Stimulated activated naive CD4-positive, alpha-beta T cell (primary cell): ENCODE results near the gene KRTAP5-9.
"Not testable (repeated sequence)": the region's sequence is repeated elsewhere in the genome, so short reads cannot be mapped to it uniquely, and the experiment has no call there.

Source experiments
- DNase-seq, 6 experiments: peaks; one replicate each; lab custom pipeline; 2025; lab: John Stamatoyannopoulos, UW

Gene KRTAP5-9

DNA sequence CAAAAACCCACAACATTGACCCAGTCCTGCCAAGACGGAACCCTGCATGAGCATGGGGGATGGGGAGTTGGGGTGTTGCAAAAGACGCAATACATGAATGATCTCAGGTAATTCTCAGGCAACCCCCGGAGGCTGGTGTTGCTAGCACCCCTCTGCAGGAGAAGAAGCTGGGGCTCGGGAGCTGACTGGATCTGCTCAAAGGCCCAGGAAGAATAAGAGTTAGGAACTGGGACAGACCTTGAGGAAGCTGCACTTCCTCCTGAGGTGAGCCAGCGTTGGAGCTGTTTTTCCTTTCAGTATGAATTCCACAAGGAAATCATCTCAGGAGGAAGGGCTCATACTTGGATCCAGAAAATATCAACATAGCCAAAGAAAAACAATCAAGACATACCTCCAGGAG, at the start of gene KRTAP5-9:
Gene KRTAP5-9, plus strand, starts transcription at position 301 of the 400 bp plus-strand sequence. CDS start 238 bp downstream, outside the sequence.
- no peak for DNase-seq

DNA sequence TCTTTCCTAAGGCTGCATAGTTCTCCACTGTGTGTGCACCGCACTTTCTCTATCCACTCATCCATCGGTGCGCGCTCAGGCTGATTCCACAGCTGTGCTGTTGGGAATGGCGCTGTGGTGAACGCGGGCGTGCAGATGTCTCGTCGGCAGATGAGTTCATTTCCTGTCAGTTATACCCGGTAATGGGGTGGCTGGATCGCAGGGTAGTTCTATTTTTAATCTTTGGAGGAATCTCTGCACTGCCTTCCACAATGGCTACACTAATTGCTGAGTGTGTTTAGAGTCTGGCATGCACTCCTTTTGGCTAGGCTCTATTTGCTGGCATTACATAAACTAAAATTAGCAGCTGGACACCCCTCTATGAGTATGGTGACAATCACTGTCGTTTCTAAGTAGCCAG, 49.1 kb upstream of the KRTAP5-9 start:
- no peak for DNase-seq

DNA sequence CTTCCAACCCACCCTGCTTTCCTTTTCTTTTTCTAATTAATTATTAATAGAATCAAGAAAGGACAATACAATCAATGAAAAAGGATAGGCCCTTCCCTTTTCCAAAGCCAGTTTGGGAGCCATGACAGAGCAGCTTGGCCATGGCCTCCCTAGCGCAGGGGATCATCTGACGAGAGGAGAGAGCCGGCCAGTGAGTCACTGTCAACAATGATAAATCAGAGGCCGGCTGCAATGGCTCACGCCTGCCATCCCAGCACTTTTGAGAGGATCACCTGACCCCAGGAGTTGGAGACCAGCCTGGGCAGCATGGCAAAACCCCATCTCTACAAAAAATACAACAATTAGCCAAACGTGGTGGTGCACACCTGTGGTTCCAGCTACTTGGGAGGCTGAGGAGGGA, 48.7 kb upstream of the KRTAP5-9 start:
- DNase-seq, result no peak

GRCh38 chr11:71500601-71501021, 47.6 kb upstream of the KRTAP5-9 start:
- DNase-seq, result no peak

- no peak for DNase-seq
Measured at GRCh38 chr11:71501071-71501985, 46.9 kb upstream of the KRTAP5-9 start.

DNA sequence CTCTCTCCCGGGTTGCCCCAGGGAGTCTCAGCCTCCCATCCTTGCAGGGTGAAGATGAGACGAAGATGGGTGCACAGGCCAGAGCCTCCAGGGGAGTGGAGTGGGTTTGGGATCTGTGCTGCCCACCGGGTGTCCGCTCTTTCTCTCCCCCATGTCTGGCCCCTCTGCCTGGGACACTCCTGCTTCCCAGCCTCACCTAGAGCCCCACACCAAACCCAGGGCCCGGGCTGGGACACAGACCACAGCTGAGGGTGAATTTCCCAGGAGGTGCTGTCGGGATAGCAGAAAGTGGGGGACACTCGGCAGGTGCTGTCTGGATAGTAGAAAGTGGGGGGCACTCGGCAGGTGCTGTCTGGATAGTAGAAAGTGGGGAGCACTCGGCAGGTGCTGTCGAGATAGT, 46.2 kb upstream of the KRTAP5-9 start:
- DNase-seq, result no peak

DNA sequence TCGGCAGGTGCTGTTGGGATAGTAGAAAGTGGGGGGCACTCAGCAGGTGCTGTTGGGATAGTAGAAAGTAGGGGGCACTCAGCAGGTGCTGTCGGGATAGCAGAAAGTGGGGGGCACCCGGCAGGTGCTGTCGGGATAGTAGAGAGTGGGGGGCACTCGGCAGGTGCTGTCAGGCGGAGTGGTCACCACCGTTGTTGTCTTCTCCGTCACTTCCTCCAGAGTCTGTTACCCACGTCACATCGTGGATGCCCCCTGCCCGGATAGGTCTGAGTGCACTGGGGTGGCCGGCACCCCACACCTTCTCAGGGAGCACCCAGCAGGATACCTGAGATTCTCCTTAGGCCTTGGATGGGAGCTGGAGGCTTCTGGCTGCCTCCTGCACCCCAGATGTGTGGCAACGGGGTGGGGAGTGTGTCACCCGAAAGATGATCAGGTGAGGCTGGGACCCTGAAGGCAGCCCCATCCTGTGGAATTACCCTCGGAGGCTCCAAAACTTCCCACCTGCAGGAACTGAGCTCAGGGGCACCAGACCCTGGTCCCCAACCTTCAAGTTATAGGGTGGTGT, 45.3 kb upstream of the KRTAP5-9 start:
- DNase-seq, result no peak

DNA sequence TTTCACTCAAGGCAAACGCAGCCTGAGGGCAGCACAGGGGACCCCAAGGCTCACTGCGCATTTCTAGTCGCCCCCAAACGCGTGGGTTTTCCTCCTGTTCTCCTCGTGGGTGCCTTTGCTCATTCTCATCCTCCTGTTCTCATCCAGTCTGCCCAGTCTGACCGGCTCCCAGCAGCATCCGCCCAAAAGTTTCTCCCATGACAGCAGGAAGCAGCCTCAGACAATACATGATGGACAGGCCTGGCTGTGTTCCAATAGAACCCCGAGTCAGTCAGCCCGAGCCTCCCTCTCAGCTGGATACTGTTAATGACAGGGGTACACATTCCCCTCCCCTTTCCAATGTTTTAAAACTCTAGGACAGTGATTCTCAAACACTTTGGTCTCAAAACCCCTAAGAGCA, 43.7 kb upstream of the KRTAP5-9 start:
- no peak for DNase-seq

GRCh38 chr11:71505001-71505400, 43.2 kb upstream of the KRTAP5-9 start:
- DNase-seq, result no peak

DNA sequence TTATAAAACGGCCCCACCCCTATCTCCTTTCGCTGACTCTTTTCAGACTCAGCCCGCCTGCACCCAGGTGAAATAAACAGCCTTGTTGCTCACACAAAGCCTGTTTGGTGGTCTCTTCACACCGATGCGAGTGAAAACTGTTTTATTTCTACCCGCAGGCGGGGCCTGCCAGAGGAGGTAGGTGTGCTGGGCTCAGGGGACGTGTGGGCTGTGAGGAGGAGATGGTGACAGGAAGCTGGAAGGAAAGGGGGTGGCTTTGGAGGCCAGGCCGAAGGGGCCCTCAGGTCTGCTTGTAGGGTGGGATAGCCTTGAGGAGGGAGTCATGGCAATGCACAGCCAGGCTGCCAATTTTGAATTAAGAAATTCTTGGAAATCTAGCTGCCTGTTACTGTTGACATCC, 42.4 kb upstream of the KRTAP5-9 start:
- no peak for DNase-seq

DNA sequence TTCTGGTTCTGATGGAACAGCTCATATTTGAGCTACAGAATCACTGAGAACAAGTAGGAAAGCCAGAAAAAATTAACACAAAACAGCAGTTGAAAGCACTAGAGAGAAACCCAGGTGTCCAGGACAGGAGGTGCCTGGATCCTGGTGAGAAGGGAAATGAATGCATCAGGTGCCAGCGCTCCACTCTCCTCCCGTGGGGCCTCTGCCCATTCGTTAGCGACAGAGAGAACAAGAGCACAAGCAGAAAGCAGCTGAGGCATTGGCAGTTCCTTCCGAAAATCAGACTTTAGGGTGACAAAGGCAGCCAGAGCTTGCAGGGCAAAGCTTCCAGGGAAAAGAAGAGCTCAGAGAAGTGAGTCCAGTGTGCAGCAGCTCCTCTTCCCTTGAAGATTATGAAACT, 41.1 kb upstream of the KRTAP5-9 start:
- no peak for DNase-seq

- no peak for DNase-seq
Measured at GRCh38 chr11:71518506-71519471, 29.4 kb upstream of the KRTAP5-9 start.

- DNase-seq, result no peak
Measured at GRCh38 chr11:71519546-71519945, 28.7 kb upstream of the KRTAP5-9 start.

- no peak for DNase-seq
Measured at GRCh38 chr11:71525188-71525937, 22.9 kb upstream of the KRTAP5-9 start.

DNA sequence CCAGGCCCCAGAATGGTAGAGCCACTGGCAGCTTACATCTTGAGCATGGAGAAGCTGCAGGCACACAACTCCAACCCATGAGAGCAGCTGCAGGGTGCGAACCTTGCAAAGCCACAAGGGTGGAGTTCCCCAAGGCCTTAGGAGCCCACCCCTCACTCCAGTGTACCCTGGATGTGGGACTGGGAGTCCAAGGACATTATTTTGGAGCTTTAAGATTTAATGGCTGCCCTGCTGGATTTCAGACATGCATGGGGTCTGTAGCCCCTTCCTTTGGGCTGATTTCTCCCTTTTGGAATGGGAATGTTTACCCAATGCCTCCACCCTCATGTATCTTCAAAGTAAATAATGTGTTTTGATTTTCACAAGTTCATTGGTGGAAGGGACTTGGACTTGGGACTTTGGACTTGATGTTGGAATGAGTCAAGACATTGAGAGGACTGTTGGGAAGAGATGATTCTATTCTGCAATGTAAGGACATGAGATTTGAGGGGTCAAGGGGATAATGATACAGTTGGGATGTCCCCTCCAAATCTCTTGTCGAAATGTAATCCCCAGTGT, 22.2 kb upstream of the KRTAP5-9 start:
- no peak for DNase-seq

GRCh38 chr11:71526796-71527575, 21.2 kb upstream of the KRTAP5-9 start, which contains the start of gene KRTAP5-7:
TSS of gene KRTAP5-7 (plus strand) at chr11:71527267. CDS start at chr11:71527301, 34 bp downstream.
- not testable (repeated sequence) for DNase-seq

DNA sequence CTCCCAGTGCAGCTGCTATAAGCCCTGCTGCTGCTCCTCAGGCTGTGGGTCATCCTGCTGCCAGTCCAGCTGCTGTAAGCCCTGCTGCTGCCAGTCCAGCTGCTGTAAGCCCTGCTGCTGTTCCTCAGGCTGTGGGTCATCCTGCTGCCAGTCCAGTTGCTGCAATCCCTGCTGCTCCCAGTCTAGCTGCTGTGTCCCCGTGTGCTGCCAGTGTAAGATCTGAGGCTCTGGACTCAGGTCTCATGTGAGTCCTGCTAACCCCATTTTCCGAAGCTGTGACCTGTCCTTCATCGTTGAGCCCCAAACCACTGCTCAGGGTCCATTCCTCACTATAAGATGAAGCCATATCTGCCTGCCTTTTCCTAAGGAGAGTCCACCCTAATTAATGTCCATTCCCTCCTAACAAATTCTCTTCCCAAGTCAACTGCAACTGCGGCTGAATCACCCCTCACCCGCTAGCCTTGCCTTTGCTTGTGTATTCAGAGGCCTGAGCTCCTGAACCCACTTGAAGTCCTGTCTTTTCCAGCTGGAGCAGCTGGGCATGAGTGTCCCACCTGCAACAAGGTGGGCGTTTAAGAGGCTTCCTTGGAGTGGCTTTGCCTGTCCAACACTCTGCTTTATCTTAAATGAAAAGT, 20.5 kb upstream of the KRTAP5-9 start:
- no peak for DNase-seq

- no peak for DNase-seq
Measured at GRCh38 chr11:71530602-71531001, 17.6 kb upstream of the KRTAP5-9 start.

- DNase-seq, result no peak
Measured at GRCh38 chr11:71532036-71532610, 16.1 kb upstream of the KRTAP5-9 start.
